ENCODE data around the gene PIK3AP1. TPM values are rescaled to one million over a fixed set of nuclear protein-coding genes. Genes with fewer than 3 reads are reported as not detected.

The PIK3AP1 gene
- total and polyA plus RNA-seq, 2 of the 8 experiments (the other 6 are each of a cell fraction or from before 2014, with no cell fraction given), result 1.9 to 4.5 TPM

DNA sequence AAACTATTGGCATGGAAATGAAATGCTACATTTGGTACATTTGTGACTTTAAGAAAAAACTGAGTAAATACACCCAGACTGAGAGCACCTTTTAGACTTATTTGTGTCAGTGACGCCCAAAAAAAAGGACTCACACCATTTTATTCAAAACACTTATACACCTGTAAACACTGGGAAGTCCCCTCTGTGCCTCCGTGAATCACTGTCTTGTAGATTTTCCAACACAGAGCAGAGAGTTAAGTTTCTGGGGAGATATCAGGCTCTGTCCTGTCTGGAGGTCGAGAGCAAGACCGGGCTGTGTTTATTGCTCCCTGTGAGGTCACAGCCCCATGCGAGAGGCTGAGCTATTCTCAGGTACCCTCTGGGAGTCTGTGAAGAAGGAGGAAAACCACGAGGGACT lies 72.8 kb downstream of the PIK3AP1 start:
- no peaks in the 10 kb centered on the region for H3K79me1 ChIP-seq (ENCODE audit: low read depth, low read length)
- no peaks in the 10 kb centered on the region for H3K23me2 ChIP-seq (ENCODE audit: low read depth, low read length)
- no peak overlapping the region for H4K5ac ChIP-seq (ENCODE audit: insufficient read length, low read depth, low read length)
- H3K27ac ChIP-seq (ENCODE audit: low read depth, low read length), result no peak overlapping the region
- no peak overlapping the region for H3K23ac ChIP-seq (ENCODE audit: insufficient read length)
- H3K4me1 ChIP-seq (replicated peaks in 1 of 4; ENCODE audit: control insufficient read depth in 3 of 4, insufficient read depth in 4 of 4, low read length in 3 of 4), result no peaks in the 10 kb centered on the region
- CTCF ChIA-PET (ENCODE audit: partially characterized antibody), result interaction anchor here (0.9 to 1.2 kb wide), 2 partner anchors 378 to 458 kb away, joined by 3 read pairs; no protein-coding TSS in a partner anchor
- no peak overlapping the region for H2BK5ac ChIP-seq (ENCODE audit: low read depth, low read length)
- no peak overlapping the region for H3K18ac ChIP-seq (ENCODE audit: extremely low read depth, low read length)
- no peak for DNase-seq (ENCODE audit: low read depth in 1 of 2, low spot score in 2 of 2)
- H2BK12ac ChIP-seq (ENCODE audit: low read depth, low read length), result no peak overlapping the region
- H2AK5ac ChIP-seq (ENCODE audit: low read depth, low read length), result no peak overlapping the region
- H3K9ac ChIP-seq (replicated peaks in 1 of 4; ENCODE audit: extremely low read depth in 1 of 4, low read depth in 3 of 4, low read length in 3 of 4), result no peak overlapping the region
- H3K4me2 ChIP-seq (ENCODE audit: insufficient read depth in 1 of 2, low read depth in 2 of 2, low read length in 2 of 2), result no peak overlapping the region
- H2BK15ac ChIP-seq (ENCODE audit: low read length), result no peak overlapping the region
- no peaks in the 10 kb centered on the region for H3K79me2 ChIP-seq (ENCODE audit: control insufficient read depth in 1 of 2, insufficient read depth in 2 of 2, low read length in 2 of 2)
- no peak overlapping the region for H3K14ac ChIP-seq (ENCODE audit: insufficient read length)
- FAIRE-seq, result no peak
- H2AFZ ChIP-seq (ENCODE audit: low read length), result no peak overlapping the region
- H4K8ac ChIP-seq (ENCODE audit: extremely low read depth, insufficient read depth, low read length), result no peak overlapping the region
- no peak overlapping the region for H3K4me3 ChIP-seq (ENCODE audit: extremely low read depth in 1 of 4, insufficient read depth in 2 of 4, low read depth in 3 of 4, low read length in 4 of 4)
- WGBS, 2 experiments (ENCODE audit: extremely low coverage in 1 of 2, insufficient coverage in 1 of 2, insufficient read length in 1 of 2, insufficient replicate concordance in 2 of 2, low coverage in 1 of 2, low lambda C conversion rate in 2 of 2, missing lambda C conversion rate in 1 of 2), result 76% methylated on average over 6 of the region's 6 CpGs; no CpG with 5 or more reads in 1 of the 2 experiments
- no peak overlapping the region for H4K91ac ChIP-seq (replicated peaks; ENCODE audit: insufficient read length, low read length)
- POLR2A ChIA-PET (ENCODE audit: partially characterized antibody), result no interaction called here
- no peaks in the 10 kb centered on the region for H3K9me3 ChIP-seq (ENCODE audit: insufficient read depth in 2 of 2, low read depth in 1 of 2, low read length in 1 of 2)
- H3K27me3 ChIP-seq (replicated peaks in 1 of 4; ENCODE audit: control insufficient read depth in 3 of 4, extremely low read depth in 1 of 4, insufficient read depth in 3 of 4, low read length in 3 of 4), result no peaks in the 10 kb centered on the region
- no peaks in the 10 kb centered on the region for H3K36me3 ChIP-seq (ENCODE audit: control insufficient read depth in 2 of 4, insufficient read depth in 4 of 4, low read length in 3 of 4)
- no peak overlapping the region for H2BK20ac ChIP-seq (ENCODE audit: low read length)
- H2BK120ac ChIP-seq (replicated peaks; ENCODE audit: low read depth, low read length), result no peak overlapping the region
- no peak overlapping the region for H3K4ac ChIP-seq (replicated peaks; ENCODE audit: insufficient read length, low read depth, low read length)
- H3K56ac ChIP-seq (replicated peaks; ENCODE audit: insufficient read length, low read depth, low read length), result no peak overlapping the region
- H4K20me1 ChIP-seq (replicated peaks in 1 of 2; ENCODE audit: control insufficient read depth in 1 of 2, insufficient read depth in 2 of 2, low read length in 2 of 2), result no peaks in the 10 kb centered on the region
- no peak for TF ChIP-seq TAF7 (optimal IDR thresholded peaks at IDR 0.05; ENCODE audit: borderline replicate concordance, low read depth, low read length)
- TF ChIP-seq, protein P1, sequence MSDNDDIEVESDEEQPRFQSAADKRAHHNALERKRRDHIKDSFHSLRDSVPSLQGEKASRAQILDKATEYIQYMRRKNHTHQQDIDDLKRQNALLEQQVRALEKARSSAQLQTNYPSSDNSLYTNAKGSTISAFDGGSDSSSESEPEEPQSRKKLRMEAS (IDR thresholded peaks at IDR 0.05), result no peak
- TF ChIP-seq, protein P2, sequence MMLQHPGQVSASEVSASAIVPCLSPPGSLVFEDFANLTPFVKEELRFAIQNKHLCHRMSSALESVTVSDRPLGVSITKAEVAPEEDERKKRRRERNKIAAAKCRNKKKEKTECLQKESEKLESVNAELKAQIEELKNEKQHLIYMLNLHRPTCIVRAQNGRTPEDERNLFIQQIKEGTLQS (IDR thresholded peaks at IDR 0.05; ENCODE audit: insufficient read depth, low read depth, low read length), result no peak
- no peak for TF ChIP-seq NANOG (IDR thresholded peaks at IDR 0.05; ENCODE audit: insufficient read depth, low read depth, low read length, poor library complexity, severe bottlenecking)
- TF ChIP-seq SIN3A (conservative IDR thresholded peaks at IDR 0.05 in 1 of 2, IDR thresholded peaks at IDR 0.05 in 1 of 2; ENCODE audit: low read depth in 1 of 2, low read length in 2 of 2), result no peak
- TF ChIP-seq, protein P3, sequence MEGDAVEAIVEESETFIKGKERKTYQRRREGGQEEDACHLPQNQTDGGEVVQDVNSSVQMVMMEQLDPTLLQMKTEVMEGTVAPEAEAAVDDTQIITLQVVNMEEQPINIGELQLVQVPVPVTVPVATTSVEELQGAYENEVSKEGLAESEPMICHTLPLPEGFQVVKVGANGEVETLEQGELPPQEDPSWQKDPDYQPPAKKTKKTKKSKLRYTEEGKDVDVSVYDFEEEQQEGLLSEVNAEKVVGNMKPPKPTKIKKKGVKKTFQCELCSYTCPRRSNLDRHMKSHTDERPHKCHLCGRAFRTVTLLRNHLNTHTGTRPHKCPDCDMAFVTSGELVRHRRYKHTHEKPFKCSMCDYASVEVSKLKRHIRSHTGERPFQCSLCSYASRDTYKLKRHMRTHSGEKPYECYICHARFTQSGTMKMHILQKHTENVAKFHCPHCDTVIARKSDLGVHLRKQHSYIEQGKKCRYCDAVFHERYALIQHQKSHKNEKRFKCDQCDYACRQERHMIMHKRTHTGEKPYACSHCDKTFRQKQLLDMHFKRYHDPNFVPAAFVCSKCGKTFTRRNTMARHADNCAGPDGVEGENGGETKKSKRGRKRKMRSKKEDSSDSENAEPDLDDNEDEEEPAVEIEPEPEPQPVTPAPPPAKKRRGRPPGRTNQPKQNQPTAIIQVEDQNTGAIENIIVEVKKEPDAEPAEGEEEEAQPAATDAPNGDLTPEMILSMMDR (IDR thresholded peaks at IDR 0.05; ENCODE audit: control extremely low read depth in 1 of 3, insufficient read depth in 1 of 3, low read depth in 1 of 3, low read length in 3 of 3), result no peak
- TF ChIP-seq GABPA (IDR thresholded peaks at IDR 0.05; ENCODE audit: borderline replicate concordance, insufficient read depth, low read length), result no peak
- no peak for TF ChIP-seq RNF2 (IDR thresholded peaks at IDR 0.05; ENCODE audit: borderline replicate concordance, low read depth, low read length, missing control alignments, poor library complexity, severe bottlenecking)

Measured in H1 (cell line).